CD8-positive, alpha-beta memory T cell (primary cell): ENCODE results near the gene CBX7. TPM values are rescaled to one million over a fixed set of nuclear protein-coding genes. Genes with fewer than 3 reads are reported as not detected.

ENCODE experiments used
- CTCF ChIA-PET: fragments of 350-600 bp; sonication (Branson Sonifier 250); formaldehyde crosslinking; loops from one replicate; lab custom pipeline; 2021; ENCODE audit warnings: antibody characterized with exemption; lab: Charles Lee
- POLR2A ChIA-PET: fragments of 350-600 bp; sonication (Branson Sonifier 250); formaldehyde crosslinking; loops from one replicate; lab custom pipeline; 2021; ENCODE audit warnings: antibody characterized with exemption; lab: Charles Lee
- DNase-seq, 5 donors: peaks; one replicate each; pipeline versions ENCODE4 v3.0.0 to v3.0.0-alpha.2; 2020 to 2022; ENCODE audit warnings: mixed read lengths in 1 of 5
- H3K27ac ChIP-seq: one replicate; pipeline ENCODE4 v1.7.0; 2013; ENCODE audit warnings: low read depth, mild to moderate bottlenecking, low read length, moderate library complexity
- H3K27me3 ChIP-seq: 2 replicates; pipeline ENCODE4 v1.7.0; 2013; ENCODE audit warnings: low read length, mild to moderate bottlenecking; ENCODE audit not compliant: insufficient read depth, poor library complexity, severe bottlenecking
- H3K36me3 ChIP-seq: 2 replicates; pipeline ENCODE4 v1.7.0; 2013; ENCODE audit warnings: mild to moderate bottlenecking, low read length, moderate library complexity; ENCODE audit not compliant: insufficient read depth
- H3K4me1 ChIP-seq: 2 replicates; pipeline ENCODE4 v1.7.0; 2013; ENCODE audit warnings: mild to moderate bottlenecking, low read length, moderate library complexity; ENCODE audit not compliant: insufficient read depth
- H3K4me3 ChIP-seq: 2 replicates; pipeline ENCODE4 v1.7.0; 2013; ENCODE audit warnings: mild to moderate bottlenecking, low read length
- H3K9me3 ChIP-seq: 2 replicates; pipeline ENCODE4 v1.7.0; 2013; ENCODE audit warnings: mild to moderate bottlenecking, low read length
- H3K27ac Mint-ChIP-seq, 8 donors: one replicate each; pipeline ENCODE4 v1.8.0; 2020 to 2021; ENCODE audit warnings: mixed read lengths in 8 of 8, mild to moderate bottlenecking in 6 of 8, inconsistent platforms in 3 of 8, moderate library complexity in 3 of 8
- H3K27me3 Mint-ChIP-seq, 2 donors: one replicate each; pipeline ENCODE4 v1.8.0; 2020 to 2021; ENCODE audit warnings: mixed read lengths in 2 of 2, mild to moderate bottlenecking in 1 of 2, moderate library complexity in 1 of 2
- H3K36me3 Mint-ChIP-seq, 3 donors: one replicate each; pipeline ENCODE4 v1.8.0; 2020 to 2021; ENCODE audit warnings: mixed read lengths in 3 of 3, inconsistent platforms in 1 of 3, mild to moderate bottlenecking in 1 of 3
- H3K4me1 Mint-ChIP-seq, 3 donors: one replicate each; pipeline ENCODE4 v1.8.0; 2020 to 2021; ENCODE audit warnings: mixed read lengths in 3 of 3, inconsistent platforms in 1 of 3, mild to moderate bottlenecking in 1 of 3
- H3K4me3 Mint-ChIP-seq, 7 donors: one replicate each; pipeline ENCODE4 v1.8.0; 2020 to 2021; ENCODE audit warnings: mixed read lengths in 7 of 7, mild to moderate bottlenecking in 6 of 7, moderate library complexity in 4 of 7, inconsistent platforms in 2 of 7
- H3K9me3 Mint-ChIP-seq, 5 donors: one replicate each; pipeline ENCODE4 v1.8.0; 2020 to 2022; ENCODE audit warnings: mixed read lengths in 5 of 5, mild to moderate bottlenecking in 3 of 5, moderate library complexity in 2 of 5, inconsistent platforms in 1 of 5
- polyA plus RNA-seq: library from polyadenylated mRNA; unstranded; fragments of 300-500 nt; fragmentation: Illumina TruSeq; gene quantifications from one replicate; pipeline ENCODE4 v1.2.3, GENCODE V29; 2021
- total RNA-seq, 2 experiments: library from RNA; stranded (reverse); gene quantifications; one replicate each; pipeline ENCODE4 v1.2.3, GENCODE V29; 2021

The CBX7 gene
- total RNA-seq, result 10 to 100 TPM; 26.1 to 26.4 TPM
- 29.7 TPM for polyA plus RNA-seq

DNA sequence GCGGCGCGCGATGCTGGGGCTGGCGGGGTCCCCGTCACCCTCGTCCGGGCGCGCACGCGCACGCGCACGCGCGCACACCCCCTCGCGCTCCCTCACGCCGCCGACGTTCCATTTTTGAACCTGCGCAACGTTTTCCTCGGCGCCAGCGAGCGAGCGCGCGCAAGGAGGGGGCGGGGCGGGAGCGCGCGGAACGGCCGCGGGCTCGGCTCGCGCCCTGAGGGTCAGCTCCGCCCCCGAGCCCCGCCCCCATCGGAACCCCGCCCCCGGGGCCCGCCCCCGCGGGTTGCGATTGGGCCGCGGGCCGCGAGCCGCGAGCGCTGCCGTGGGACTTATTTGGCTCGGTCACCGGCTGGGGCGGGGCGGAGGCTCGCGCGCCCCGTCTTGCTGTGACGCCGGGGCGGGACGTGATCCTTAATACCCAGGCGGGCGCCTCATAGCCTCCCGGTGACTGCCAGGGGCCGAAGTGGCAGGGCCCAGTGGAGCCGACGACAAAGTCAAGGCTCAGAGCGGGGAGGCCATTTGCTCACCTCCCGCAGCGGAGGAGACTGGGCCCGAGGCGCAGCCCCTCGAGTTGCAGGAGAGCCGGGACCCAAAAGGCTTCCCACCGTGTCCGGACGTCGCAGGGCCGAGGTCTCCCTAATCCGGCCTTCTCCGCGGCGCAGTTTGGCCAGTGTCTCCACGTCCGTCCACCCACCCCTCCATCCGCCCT is at the start of gene CBX7:
CBX7 (minus strand) TSS at position 170 of the 709 bp plus-strand sequence. CDS start 236 bp downstream, outside the sequence.
- Mint-ChIP-seq H3K36me3 (peaks cover 0 to 31% (median 0%) of the 10 kb centered on the region in 3 donors), H3K4me1 (peaks cover 39 to 48% (median 40%) of the 10 kb centered on the region in 3 donors), H3K27ac (peak within 1 kb of the TSS; percentile 89 to 97 (median 95)), H3K4me3 (peak within 1 kb of the TSS; percentile 83 to 94 (median 86)), H3K27me3 (peaks cover 0 to 15% of the 10 kb centered on the region in 2 donors), H3K9me3 (no peaks in the 10 kb centered on the region)
- Histone ChIP-seq H3K4me1 (peaks cover 49% of the 10 kb centered on the region), H3K27ac (peak within 1 kb of the TSS; percentile 83), H3K36me3 (no peaks in the 10 kb centered on the region), H3K9me3 (no peaks in the 10 kb centered on the region), H3K4me3 (peak within 1 kb of the TSS; percentile 91), H3K27me3 (no peaks in the 10 kb centered on the region)
- ChIA-PET POLR2A (interaction anchor here (0.5 to 5.8 kb wide), 11 partner anchors 18 to 1147 kb away, joined by 3 to 65 read pairs (median 4); partner anchors contain the start of genes RPL3 and TAB1), CTCF (interaction anchor here (0.7 to 5.7 kb wide), 4 partner anchors 155 to 282 kb away, joined by 3 to 44 read pairs (median 3); partner anchors contain the start of genes CBX6 and RPL3)
- peak; percentile 90 to 95 (median 94) for DNase-seq

- Mint-ChIP-seq H3K27ac (peak overlapping the region in 1 of 8 donors; percentile 35), H3K27me3 (peaks cover 0 to 2% of the 10 kb centered on the region in 2 donors), H3K9me3 (peaks cover 0 to 14% (median 4%) of the 10 kb centered on the region in 5 donors), H3K4me3 (no peak overlapping the region), H3K4me1 (peaks cover 0 to 5% (median 4%) of the 10 kb centered on the region in 3 donors), H3K36me3 (peaks cover 0 to 12% (median 0%) of the 10 kb centered on the region in 3 donors)
- ChIA-PET POLR2A (no interaction called here), CTCF (no interaction called here)
- no peaks in the 10 kb centered on the region for H3K4me1 ChIP-seq
- H3K4me3 ChIP-seq, result no peak overlapping the region
- no peaks in the 10 kb centered on the region for H3K36me3 ChIP-seq
- H3K27ac ChIP-seq, result no peak overlapping the region
- no peaks in the 10 kb centered on the region for H3K9me3 ChIP-seq
- no peaks in the 10 kb centered on the region for H3K27me3 ChIP-seq
- no peak for DNase-seq
These were observed 45.1 kb upstream of the CBX7 start for GRCh38 chr22:39197578-39197977.

DNA sequence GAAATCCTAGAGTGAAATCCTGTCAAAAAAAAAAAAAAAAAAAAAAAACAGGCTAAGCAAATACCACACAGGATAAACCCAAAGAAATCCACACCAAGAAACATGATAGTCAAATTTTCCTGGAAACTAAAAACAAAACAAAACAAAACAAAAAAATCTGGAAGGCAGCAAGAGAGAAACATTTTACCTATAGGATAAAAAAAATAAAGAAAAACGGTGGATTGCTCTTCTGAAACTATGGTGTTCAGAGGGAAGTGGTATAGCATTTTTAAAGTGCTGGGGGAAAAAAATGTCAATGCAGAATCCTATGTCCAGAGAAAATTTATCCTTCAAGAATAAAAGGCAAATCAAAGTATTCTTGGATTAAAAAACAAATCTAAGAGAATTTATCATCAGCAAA is 41.6 kb upstream of the CBX7 start:
- Histone ChIP-seq H3K4me3 (no peak overlapping the region), H3K4me1 (no peaks in the 10 kb centered on the region), H3K27me3 (no peaks in the 10 kb centered on the region), H3K27ac (no peak overlapping the region), H3K36me3 (no peaks in the 10 kb centered on the region), H3K9me3 (no peaks in the 10 kb centered on the region)
- H3K27me3 Mint-ChIP-seq, result peaks cover 0 to 5% of the 10 kb centered on the region in 2 donors
- H3K4me3 Mint-ChIP-seq, result no peak overlapping the region
- H3K9me3 Mint-ChIP-seq, result peaks cover 0 to 14% (median 4%) of the 10 kb centered on the region in 5 donors
- no peak overlapping the region for H3K27ac Mint-ChIP-seq
- H3K36me3 Mint-ChIP-seq, result peaks cover 0 to 12% (median 0%) of the 10 kb centered on the region in 3 donors
- DNase-seq, result no peak
- peaks cover 0 to 5% (median 4%) of the 10 kb centered on the region in 3 donors for H3K4me1 Mint-ChIP-seq
- ChIA-PET POLR2A (interaction anchor here (0.6 kb wide), 1 partner anchor 325 kb away, joined by 3 read pairs; no protein-coding TSS in a partner anchor), CTCF (interaction anchor here (3.1 kb wide), 1 partner anchor 23 kb away, joined by 10 read pairs; no protein-coding TSS in a partner anchor)

DNA sequence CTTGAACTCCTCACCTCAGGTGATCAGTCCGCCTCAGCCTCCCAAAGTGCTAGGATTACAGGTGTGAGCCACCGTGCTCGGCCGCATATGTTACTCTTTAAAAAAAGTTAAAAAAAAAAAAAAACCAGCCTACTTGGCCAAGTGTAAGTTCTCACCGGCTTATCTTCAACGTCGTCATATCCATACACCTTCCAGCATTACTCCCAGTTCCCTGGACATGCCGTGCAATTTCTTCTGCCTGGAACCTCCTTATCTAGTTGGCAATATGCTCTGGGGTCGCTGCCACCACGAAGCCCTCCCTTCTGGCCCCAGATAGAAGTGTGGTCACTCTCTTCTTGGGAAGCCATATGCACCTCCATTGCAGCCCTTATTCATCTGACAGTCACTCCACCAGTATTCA is 36.3 kb upstream of the CBX7 start:
- H3K4me1 ChIP-seq, result no peaks in the 10 kb centered on the region
- H3K36me3 ChIP-seq, result no peaks in the 10 kb centered on the region
- no peak overlapping the region for H3K4me3 ChIP-seq
- no peak overlapping the region for H3K4me3 Mint-ChIP-seq
- peak overlapping the region in 1 of 8 donors; percentile 50 for H3K27ac Mint-ChIP-seq
- POLR2A ChIA-PET, result no interaction called here
- no peaks in the 10 kb centered on the region for H3K9me3 ChIP-seq
- H3K4me1 Mint-ChIP-seq, result peaks cover 3 to 5% (median 3%) of the 10 kb centered on the region in 3 donors
- no peaks in the 10 kb centered on the region for H3K27me3 ChIP-seq
- peaks cover 0 to 5% (median 0%) of the 10 kb centered on the region in 5 donors for H3K9me3 Mint-ChIP-seq
- H3K27me3 Mint-ChIP-seq, result peaks cover 0 to 4% of the 10 kb centered on the region in 2 donors
- H3K27ac ChIP-seq, result no peak overlapping the region
- DNase-seq, result no peak
- H3K36me3 Mint-ChIP-seq, result peaks cover 0 to 4% (median 0%) of the 10 kb centered on the region in 3 donors
- CTCF ChIA-PET, result no interaction called here

DNA sequence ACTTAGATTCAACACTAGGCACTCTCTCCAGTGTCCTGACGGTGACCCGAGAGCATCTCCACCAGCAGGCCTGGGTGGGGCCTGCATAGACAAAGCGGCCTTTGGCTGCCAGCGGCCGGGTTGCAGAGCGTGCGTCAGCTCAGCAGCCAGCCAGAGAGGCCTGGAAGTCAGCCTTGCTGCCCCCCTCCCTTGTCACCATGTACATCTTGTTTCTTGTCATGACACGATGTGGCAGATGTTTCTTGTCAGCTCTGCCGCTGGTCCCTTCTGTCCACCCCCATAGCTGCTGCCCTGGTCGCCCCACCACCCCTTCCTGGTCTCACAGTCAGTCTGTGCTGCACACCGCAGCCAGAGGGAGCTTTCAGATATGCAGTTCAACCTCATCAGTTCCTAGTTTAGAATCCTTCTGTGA is 33.1 kb upstream of the CBX7 start:
- Histone ChIP-seq H3K36me3 (no peaks in the 10 kb centered on the region), H3K4me1 (no peaks in the 10 kb centered on the region), H3K27me3 (no peaks in the 10 kb centered on the region), H3K27ac (no peak overlapping the region), H3K4me3 (no peak overlapping the region), H3K9me3 (no peaks in the 10 kb centered on the region)
- Mint-ChIP-seq H3K4me3 (no peak overlapping the region), H3K27ac (peak overlapping the region in 1 of 8 donors; percentile 59), H3K9me3 (no peaks in the 10 kb centered on the region), H3K4me1 (peaks cover 3 to 5% (median 5%) of the 10 kb centered on the region in 3 donors), H3K36me3 (peaks cover 0 to 6% (median 1%) of the 10 kb centered on the region in 3 donors), H3K27me3 (peaks cover 0 to 4% of the 10 kb centered on the region in 2 donors)
- ChIA-PET CTCF (interaction anchor here (1.0 kb wide), 1 partner anchor 14 kb away, joined by 3 read pairs; no protein-coding TSS in a partner anchor), POLR2A (no interaction called here)
- DNase-seq, result no peak

DNA sequence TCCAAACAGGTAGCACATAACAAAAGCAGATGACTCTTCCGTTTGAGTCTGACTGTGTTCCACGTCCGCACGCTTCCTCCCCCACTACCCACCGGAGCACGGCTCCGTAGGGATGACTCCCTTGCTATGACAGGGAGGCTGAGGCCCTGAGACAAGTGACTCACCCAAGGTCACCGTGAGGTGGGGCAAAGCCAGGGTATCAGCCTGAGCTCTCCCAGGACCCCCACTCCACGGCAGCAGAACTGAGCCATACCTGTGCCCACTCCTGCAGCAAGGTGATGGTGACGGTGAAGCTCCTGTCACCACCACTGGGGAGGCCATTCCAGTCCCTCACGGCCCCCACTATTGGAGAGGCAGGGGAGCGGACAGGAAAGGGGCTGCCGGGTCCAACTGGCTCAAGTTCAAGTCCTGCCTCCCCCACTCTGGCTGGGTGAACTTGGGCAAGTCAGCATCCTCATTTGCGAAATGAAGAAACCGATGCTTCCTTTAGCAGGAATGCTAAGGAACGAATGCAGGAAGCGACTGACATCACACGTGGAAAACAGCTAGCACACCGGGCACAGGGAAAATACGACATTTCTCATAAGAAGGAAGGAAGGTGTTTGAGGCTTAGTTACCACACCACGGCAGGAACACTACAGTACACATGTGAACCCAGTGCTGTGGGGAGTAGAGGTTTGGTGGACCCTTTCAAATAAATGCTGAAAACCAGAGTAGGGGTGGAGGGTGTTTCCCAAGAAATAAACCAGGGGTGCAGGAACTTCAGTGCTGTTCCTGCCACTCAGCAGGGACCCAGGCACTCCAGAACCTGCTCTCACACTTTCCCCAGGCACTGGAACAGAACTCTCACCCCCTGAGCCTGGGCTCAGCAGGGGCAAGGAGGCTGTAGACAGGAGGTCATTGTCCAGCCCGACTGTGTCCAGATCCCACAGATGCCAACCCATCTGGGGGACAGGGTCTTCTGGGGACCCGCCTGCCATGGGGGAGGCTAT is 32.4 kb upstream of the CBX7 start:
- no peaks in the 10 kb centered on the region for H3K27me3 ChIP-seq
- Mint-ChIP-seq H3K9me3 (no peaks in the 10 kb centered on the region), H3K4me3 (no peak overlapping the region), H3K27ac (peak overlapping the region in 1 of 8 donors; percentile 91), H3K36me3 (peaks cover 0 to 6% (median 1%) of the 10 kb centered on the region in 3 donors), H3K4me1 (peaks cover 3 to 5% (median 5%) of the 10 kb centered on the region in 3 donors), H3K27me3 (peaks cover 0 to 4% of the 10 kb centered on the region in 2 donors)
- ChIA-PET POLR2A (no interaction called here), CTCF (interaction anchor here (1.0 to 1.6 kb wide), 2 partner anchors 13 to 122 kb away, joined by 3 to 4 read pairs; no protein-coding TSS in a partner anchor)
- H3K4me1 ChIP-seq, result no peaks in the 10 kb centered on the region
- H3K9me3 ChIP-seq, result no peaks in the 10 kb centered on the region
- H3K4me3 ChIP-seq, result no peak overlapping the region
- DNase-seq, result no peak
- no peaks in the 10 kb centered on the region for H3K36me3 ChIP-seq
- H3K27ac ChIP-seq, result no peak overlapping the region

DNA sequence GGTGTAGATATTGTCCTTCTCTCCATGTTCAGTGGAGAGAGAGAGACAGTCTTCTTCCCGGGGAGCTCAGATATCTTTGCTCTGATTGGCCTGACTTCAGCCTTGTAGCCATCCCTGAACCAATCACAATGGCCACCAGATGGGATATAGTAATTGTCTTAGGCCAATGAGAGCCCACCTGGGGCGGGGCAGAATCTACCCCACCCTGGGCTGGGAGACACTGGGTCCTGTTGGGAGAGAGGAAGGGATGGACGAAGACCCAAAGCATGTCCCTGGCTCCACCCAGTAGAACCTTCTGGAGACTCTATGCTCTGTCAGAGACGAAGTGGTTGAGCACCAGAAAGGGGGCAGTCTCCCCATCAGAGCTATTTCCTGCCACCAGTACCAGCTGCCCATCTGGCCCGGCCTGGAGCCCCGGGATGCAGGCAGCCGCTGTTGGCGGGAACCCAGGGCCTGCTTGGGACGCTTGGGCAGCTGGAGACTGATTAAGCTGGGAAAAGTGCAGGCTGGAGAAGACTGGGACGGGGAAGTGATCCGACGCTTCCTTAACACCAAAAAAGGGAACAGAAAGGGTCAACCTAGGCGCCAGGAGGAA is 31.6 kb upstream of the CBX7 start:
- ChIA-PET CTCF (interaction anchor here (1.6 to 3.7 kb wide), 2 partner anchors 13 to 123 kb away, joined by 4 to 16 read pairs; no protein-coding TSS in a partner anchor), POLR2A (interaction anchor here (0.5 kb wide), 1 partner anchor 22 kb away, joined by 4 read pairs; no protein-coding TSS in a partner anchor)
- Histone ChIP-seq H3K27me3 (no peaks in the 10 kb centered on the region), H3K4me1 (no peaks in the 10 kb centered on the region), H3K36me3 (no peaks in the 10 kb centered on the region), H3K4me3 (no peak overlapping the region), H3K9me3 (no peaks in the 10 kb centered on the region), H3K27ac (no peak overlapping the region)
- Mint-ChIP-seq H3K36me3 (peaks cover 0 to 6% (median 1%) of the 10 kb centered on the region in 3 donors), H3K27me3 (peaks cover 0 to 1% of the 10 kb centered on the region in 2 donors), H3K4me1 (peaks cover 8 to 11% (median 9%) of the 10 kb centered on the region in 3 donors), H3K4me3 (no peak overlapping the region), H3K9me3 (no peaks in the 10 kb centered on the region), H3K27ac (no peak overlapping the region)
- no peak for DNase-seq
